ENCODE results near the gene MGLL.

MGLL gene

GRCh38 chr3:127772827-127773751, 49.2 kb downstream of the MGLL start:
- H3K9ac ChIP-seq, result peak overlapping the region in 1 of 11 experiments; percentile 4; a peak in 1 of 22 replicates
- no peaks in the 10 kb centered on the region for H3K27me3 ChIP-seq
- peaks cover 43 to 85% (median 56%) of the 10 kb centered on the region in 10 experiments for H3K4me1 ChIP-seq
- H3K36me3 ChIP-seq, result no peaks in the 10 kb centered on the region
- H3K9me3 ChIP-seq (replicated peaks in 1 of 11), result peaks cover 14 to 26% (median 22%) of the 10 kb centered on the region in 11 experiments
- H3K4me2 ChIP-seq, result peak overlapping the region in 10 of 11 experiments; percentile 22 to 89 (median 68); a peak in 18 of 22 replicates
- H4K20me1 ChIP-seq, result no peaks in the 10 kb centered on the region
- peak overlapping the region in 1 of 11 experiments; percentile 29; a peak in 3 of 22 replicates for H3K27ac ChIP-seq
- TF ChIP-seq Cebpa-rat (IDR thresholded peaks at IDR 0.05), result no peak
- no peak overlapping the region for H3K4me3 ChIP-seq

- H3K27ac ChIP-seq, result no peak overlapping the region
- H3K9ac ChIP-seq, result peak overlapping the region in 1 of 11 experiments; percentile 4; a peak in 1 of 22 replicates
- H4K20me1 ChIP-seq, result no peaks in the 10 kb centered on the region
- peaks cover 20 to 30% (median 26%) of the 10 kb centered on the region in 11 experiments for H3K9me3 ChIP-seq (replicated peaks in 1 of 11)
- peak overlapping the region in 10 of 11 experiments; percentile 22 to 89 (median 68); a peak in 14 of 22 replicates for H3K4me2 ChIP-seq
- no peak overlapping the region for H3K4me3 ChIP-seq
- peaks cover 43 to 85% (median 56%) of the 10 kb centered on the region in 10 experiments for H3K4me1 ChIP-seq
- H3K36me3 ChIP-seq, result 0 out of 22 replicates have a peak, but pooled peaks cover 0 to 3% (median 0%) of the 10 kb centered on the region in 11 experiments
- TF ChIP-seq Cebpa-rat (IDR thresholded peaks at IDR 0.05), result no peak
- H3K27me3 ChIP-seq, result no peaks in the 10 kb centered on the region
Observed at GRCh38 chr3:127772273-127772672, 50.0 kb downstream of the MGLL start.

- H3K27ac ChIP-seq, result peak overlapping the region in 1 of 11 experiments; percentile 67; a peak in 1 of 22 replicates
- H3K4me3 ChIP-seq, result no peak overlapping the region
- H3K36me3 ChIP-seq, result 0 out of 22 replicates have a peak, but pooled peaks cover 0 to 3% (median 0%) of the 10 kb centered on the region in 11 experiments
- H3K27me3 ChIP-seq, result no peaks in the 10 kb centered on the region
- H3K4me2 ChIP-seq, result peak overlapping the region in 3 of 11 experiments; percentile 51 to 82 (median 55); a peak in 6 of 22 replicates
- TF ChIP-seq Cebpa-rat (IDR thresholded peaks at IDR 0.05), result no peak
- H4K20me1 ChIP-seq, result no peaks in the 10 kb centered on the region
- peaks cover 20 to 30% (median 26%) of the 10 kb centered on the region in 11 experiments for H3K9me3 ChIP-seq (replicated peaks in 1 of 11)
- H3K4me1 ChIP-seq, result peaks cover 43 to 84% (median 56%) of the 10 kb centered on the region in 10 experiments
- H3K9ac ChIP-seq, result no peak overlapping the region
Observed at GRCh38 chr3:127771746-127772145, 50.6 kb downstream of the MGLL start.

GRCh38 chr3:127770671-127771355, 51.5 kb downstream of the MGLL start:
- Histone ChIP-seq H3K4me1 (peaks cover 36 to 74% (median 49%) of the 10 kb centered on the region in 10 experiments), H3K9me3 (replicated peaks in 1 of 11) (peaks cover 19 to 29% (median 25%) of the 10 kb centered on the region in 11 experiments), H3K4me3 (no peak overlapping the region), H4K20me1 (no peaks in the 10 kb centered on the region), H3K9ac (peak overlapping the region in 3 of 11 experiments; percentile 3 to 15 (median 11); a peak in 1 of 22 replicates), H3K27ac (peak overlapping the region in 7 of 11 experiments; percentile 18 to 67 (median 53); a peak in 11 of 22 replicates), H3K4me2 (peak overlapping the region in 10 of 11 experiments; percentile 2 to 82 (median 30); a peak in 14 of 22 replicates), H3K36me3 (0 out of 22 replicates have a peak, but pooled peaks cover 0 to 3% (median 0%) of the 10 kb centered on the region in 11 experiments), H3K27me3 (no peaks in the 10 kb centered on the region)
- TF ChIP-seq Cebpa-rat (IDR thresholded peaks at IDR 0.05), result peak in 1 of 11 experiments; percentile 26; a peak in 1 of 22 replicates

- no peak for TF ChIP-seq Cebpa-rat (IDR thresholded peaks at IDR 0.05)
- Histone ChIP-seq H3K4me2 (peak overlapping the region in 1 of 11 experiments; percentile 82; a peak in 1 of 22 replicates), H3K27me3 (no peaks in the 10 kb centered on the region), H3K36me3 (0 out of 22 replicates have a peak, but pooled peaks cover 0 to 3% (median 0%) of the 10 kb centered on the region in 11 experiments), H3K9me3 (replicated peaks in 1 of 11) (peaks cover 19 to 29% (median 25%) of the 10 kb centered on the region in 11 experiments), H3K4me3 (no peak overlapping the region), H4K20me1 (no peaks in the 10 kb centered on the region), H3K4me1 (peaks cover 23 to 61% (median 39%) of the 10 kb centered on the region in 10 experiments), H3K9ac (no peak overlapping the region), H3K27ac (0 out of 22 replicates have a peak overlapping the region, but pooled peaks of 1 of the 11 experiments have one; percentile 67)
Observed at GRCh38 chr3:127769284-127770081, 52.8 kb downstream of the MGLL start.

- Histone ChIP-seq H3K36me3 (0 out of 22 replicates have a peak, but pooled peaks cover 0 to 3% (median 0%) of the 10 kb centered on the region in 11 experiments), H3K27me3 (no peaks in the 10 kb centered on the region), H3K4me1 (peaks cover 26 to 61% (median 40%) of the 10 kb centered on the region in 10 experiments), H3K9me3 (replicated peaks in 1 of 11) (peaks cover 19 to 29% (median 25%) of the 10 kb centered on the region in 11 experiments), H4K20me1 (no peaks in the 10 kb centered on the region), H3K4me2 (peak overlapping the region in 3 of 11 experiments; percentile 20 to 55 (median 37); a peak in 5 of 22 replicates), H3K4me3 (no peak overlapping the region), H3K27ac (peak overlapping the region in 1 of 11 experiments; percentile 37; a peak in 3 of 22 replicates), H3K9ac (no peak overlapping the region)
- no peak for TF ChIP-seq Cebpa-rat (IDR thresholded peaks at IDR 0.05)
Observed at GRCh38 chr3:127768346-127769008, 53.8 kb downstream of the MGLL start.

- 0 out of 22 replicates have a peak, but pooled peaks cover 0 to 3% (median 0%) of the 10 kb centered on the region in 11 experiments for H3K36me3 ChIP-seq
- H3K9me3 ChIP-seq (replicated peaks in 1 of 11), result peaks cover 19 to 29% (median 25%) of the 10 kb centered on the region in 11 experiments
- H3K27ac ChIP-seq, result no peak overlapping the region
- peaks cover 0 to 9% (median 0%) of the 10 kb centered on the region in 11 experiments; a peak in 4 of 22 replicates for H3K27me3 ChIP-seq
- no peaks in the 10 kb centered on the region for H4K20me1 ChIP-seq
- no peak overlapping the region for H3K4me3 ChIP-seq
- peaks cover 26 to 62% (median 40%) of the 10 kb centered on the region in 10 experiments for H3K4me1 ChIP-seq
- no peak overlapping the region for H3K4me2 ChIP-seq
- H3K9ac ChIP-seq, result no peak overlapping the region
- no peak for TF ChIP-seq Cebpa-rat (IDR thresholded peaks at IDR 0.05)
Observed at GRCh38 chr3:127767126-127767525, 55.2 kb downstream of the MGLL start.
